ENCODE measurements around the gene USP3. TPM values are rescaled to one million over a fixed set of nuclear protein-coding genes. Genes with fewer than 3 reads are reported as not detected.

USP3 gene
- total RNA-seq, 1 donor from 2014 or later, result 62.5 TPM

- peak overlapping the region; percentile 100 for H3K27ac ChIP-seq
- peaks cover 69% of the 10 kb centered on the region for H3K4me1 ChIP-seq
- TF ChIP-seq, protein P1, sequence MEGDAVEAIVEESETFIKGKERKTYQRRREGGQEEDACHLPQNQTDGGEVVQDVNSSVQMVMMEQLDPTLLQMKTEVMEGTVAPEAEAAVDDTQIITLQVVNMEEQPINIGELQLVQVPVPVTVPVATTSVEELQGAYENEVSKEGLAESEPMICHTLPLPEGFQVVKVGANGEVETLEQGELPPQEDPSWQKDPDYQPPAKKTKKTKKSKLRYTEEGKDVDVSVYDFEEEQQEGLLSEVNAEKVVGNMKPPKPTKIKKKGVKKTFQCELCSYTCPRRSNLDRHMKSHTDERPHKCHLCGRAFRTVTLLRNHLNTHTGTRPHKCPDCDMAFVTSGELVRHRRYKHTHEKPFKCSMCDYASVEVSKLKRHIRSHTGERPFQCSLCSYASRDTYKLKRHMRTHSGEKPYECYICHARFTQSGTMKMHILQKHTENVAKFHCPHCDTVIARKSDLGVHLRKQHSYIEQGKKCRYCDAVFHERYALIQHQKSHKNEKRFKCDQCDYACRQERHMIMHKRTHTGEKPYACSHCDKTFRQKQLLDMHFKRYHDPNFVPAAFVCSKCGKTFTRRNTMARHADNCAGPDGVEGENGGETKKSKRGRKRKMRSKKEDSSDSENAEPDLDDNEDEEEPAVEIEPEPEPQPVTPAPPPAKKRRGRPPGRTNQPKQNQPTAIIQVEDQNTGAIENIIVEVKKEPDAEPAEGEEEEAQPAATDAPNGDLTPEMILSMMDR (IDR thresholded peaks at IDR 0.05), result no peak
- H3K4me3 ChIP-seq, result peak overlapping the region; percentile 77
- no peaks in the 10 kb centered on the region for H3K36me3 ChIP-seq
- intact Hi-C loops (cut with DNase I), result no loop called here
- H3K27me3 ChIP-seq, result no peaks in the 10 kb centered on the region
- DNase-seq (peak; percentile 97), ATAC-seq (peak; percentile 75)
- H3K9me3 ChIP-seq, result no peaks in the 10 kb centered on the region
These were observed 1.3 kb upstream of the USP3 start for GRCh38 chr15:63502843-63503738.

GRCh38 chr15:63503739-63504246, 600 bp upstream of the USP3 start:
- H3K9me3 ChIP-seq, result no peaks in the 10 kb centered on the region
- H3K36me3 ChIP-seq, result no peaks in the 10 kb centered on the region
- peak overlapping the region; percentile 100 for H3K27ac ChIP-seq
- DNase-seq (no peak), ATAC-seq (peak; percentile 31)
- intact Hi-C loops (cut with DNase I), result no loop called here
- TF ChIP-seq, protein P1 (IDR thresholded peaks at IDR 0.05), result no peak
- H3K27me3 ChIP-seq, result no peaks in the 10 kb centered on the region
- peak overlapping the region; percentile 77 for H3K4me3 ChIP-seq
- H3K4me1 ChIP-seq, result peaks cover 72% of the 10 kb centered on the region

- H3K4me3 ChIP-seq, result peak overlapping the region; percentile 77
- intact Hi-C loops (cut with DNase I), result no loop called here
- no peaks in the 10 kb centered on the region for H3K36me3 ChIP-seq
- DNase-seq, result peak; percentile 80
- H3K9me3 ChIP-seq, result no peaks in the 10 kb centered on the region
- H3K27me3 ChIP-seq, result no peaks in the 10 kb centered on the region
- H3K27ac ChIP-seq, result peak overlapping the region; percentile 100
- TF ChIP-seq, protein P1 (IDR thresholded peaks at IDR 0.05), result no peak
- peaks cover 72% of the 10 kb centered on the region for H3K4me1 ChIP-seq
- ATAC-seq, result peak; percentile 1
These were observed 817 bp downstream of the USP3 start for GRCh38 chr15:63504979-63505841.

GRCh38 chr15:63505842-63506222, 1.4 kb downstream of the USP3 start:
- no peaks in the 10 kb centered on the region for H3K27me3 ChIP-seq
- no peaks in the 10 kb centered on the region for H3K9me3 ChIP-seq
- no peaks in the 10 kb centered on the region for H3K36me3 ChIP-seq
- DNase-seq, result no peak
- intact Hi-C loops (cut with DNase I), result no loop called here
- TF ChIP-seq, protein P1 (IDR thresholded peaks at IDR 0.05), result no peak
- peak overlapping the region; percentile 100 for H3K27ac ChIP-seq
- ATAC-seq, result no peak
- peaks cover 72% of the 10 kb centered on the region for H3K4me1 ChIP-seq
- H3K4me3 ChIP-seq, result peak overlapping the region; percentile 77

DNA sequence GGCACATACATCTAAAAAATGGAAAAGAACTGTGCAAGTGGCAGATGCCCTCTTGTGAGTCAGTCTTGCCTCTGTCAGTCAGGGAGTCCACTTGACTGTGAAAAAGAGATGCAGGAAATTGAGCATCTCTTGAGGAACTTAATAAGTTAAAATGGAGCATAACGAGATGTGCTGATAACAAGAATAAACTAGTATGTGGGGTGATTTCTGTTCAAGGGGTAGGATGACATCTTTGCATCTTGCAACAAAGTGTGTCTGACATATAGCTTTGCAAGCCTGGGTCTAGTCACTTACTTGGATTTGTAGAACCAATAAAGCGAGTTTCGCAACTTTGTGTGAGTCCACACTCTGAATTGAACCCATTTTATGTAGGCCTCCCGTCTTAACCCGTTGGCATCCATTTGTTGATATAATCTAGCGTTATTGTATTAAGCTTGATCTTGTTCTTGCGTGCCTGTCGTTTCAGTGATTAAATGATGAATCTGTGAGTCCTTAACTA, 2.2 kb downstream of the USP3 start:
- Histone ChIP-seq H3K36me3 (no peaks in the 10 kb centered on the region), H3K27me3 (no peaks in the 10 kb centered on the region), H3K4me3 (peak overlapping the region; percentile 77), H3K4me1 (peaks cover 66% of the 10 kb centered on the region), H3K27ac (peak overlapping the region; percentile 100), H3K9me3 (no peaks in the 10 kb centered on the region)
- TF ChIP-seq, protein P1 (IDR thresholded peaks at IDR 0.05), result no peak
- ATAC-seq (no peak), DNase-seq (no peak)
- intact Hi-C loops (cut with DNase I), result no loop called here

All from upper lobe of right lung (tissue), 1 donor.